ENCODE measurements around the gene KBTBD2.

KBTBD2 gene

DNA sequence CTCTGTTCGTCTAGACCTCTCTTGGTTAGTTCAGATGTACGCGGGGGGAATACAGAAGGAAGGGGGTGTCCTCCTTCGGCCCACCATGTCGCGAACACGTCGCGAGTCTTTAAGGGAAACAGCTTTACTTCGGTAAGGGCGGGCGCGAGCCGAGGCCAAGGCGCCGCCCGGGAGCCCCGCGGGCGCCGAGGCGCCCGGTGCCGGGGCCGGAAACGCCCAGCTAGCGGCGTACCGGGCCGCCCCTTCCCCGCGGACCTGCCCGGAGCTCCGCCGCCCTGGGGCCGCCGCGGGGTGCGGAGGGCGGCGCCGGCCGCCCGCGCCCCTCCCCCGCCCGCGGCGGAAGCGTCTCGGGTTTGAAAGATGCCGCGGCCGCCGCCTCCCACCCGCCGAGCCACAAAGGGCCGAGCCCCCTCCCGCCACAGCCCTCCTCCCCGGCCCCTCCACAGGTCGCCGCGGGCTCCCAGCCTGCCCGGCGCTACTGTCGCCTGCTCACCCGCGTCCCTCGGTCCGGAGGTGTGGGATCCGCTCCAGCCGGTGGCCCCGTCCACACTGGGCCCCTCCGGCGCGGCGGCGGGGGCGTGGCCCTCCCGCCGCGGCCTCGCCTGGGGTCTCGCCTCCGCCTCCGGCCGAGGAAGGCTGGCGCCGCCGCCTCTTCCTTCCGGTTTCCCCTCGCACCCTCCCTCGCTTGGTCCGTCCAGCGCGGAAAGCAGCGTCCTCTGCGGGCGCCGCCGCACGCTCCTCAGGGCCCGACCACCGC lies at the start of gene KBTBD2:
KBTBD2 (minus strand) TSS at position 718 of the 757 bp plus-strand sequence. CDS start 12,156 bp downstream, outside the sequence.
- Histone ChIP-seq H3K27ac (ENCODE audit: low read depth in 2 of 2, low read length in 2 of 2) (peak within 1 kb of the TSS; percentile 98 to 99), H3K4me3 (ENCODE audit: low read length in 2 of 2) (peak within 1 kb of the TSS; percentile 87 to 98), H3K36me3 (ENCODE audit: control insufficient read depth in 2 of 2, insufficient read depth in 2 of 2, low read length in 2 of 2) (no peaks in the 10 kb centered on the region), H3K27me3 (ENCODE audit: control insufficient read depth in 2 of 2, insufficient read depth in 2 of 2, low read length in 2 of 2) (no peaks in the 10 kb centered on the region), H3K9ac (ENCODE audit: low read depth in 1 of 2, low read length in 2 of 2) (peak within 1 kb of the TSS; percentile 94 to 98), H3K9me3 (ENCODE audit: control insufficient read depth in 2 of 2, low read length in 2 of 2) (no peaks in the 10 kb centered on the region), H3K4me1 (ENCODE audit: control insufficient read depth in 2 of 2, insufficient read depth in 2 of 2, low read length in 2 of 2) (peaks cover 25 to 27% of the 10 kb centered on the region in 2 donors)

DNA sequence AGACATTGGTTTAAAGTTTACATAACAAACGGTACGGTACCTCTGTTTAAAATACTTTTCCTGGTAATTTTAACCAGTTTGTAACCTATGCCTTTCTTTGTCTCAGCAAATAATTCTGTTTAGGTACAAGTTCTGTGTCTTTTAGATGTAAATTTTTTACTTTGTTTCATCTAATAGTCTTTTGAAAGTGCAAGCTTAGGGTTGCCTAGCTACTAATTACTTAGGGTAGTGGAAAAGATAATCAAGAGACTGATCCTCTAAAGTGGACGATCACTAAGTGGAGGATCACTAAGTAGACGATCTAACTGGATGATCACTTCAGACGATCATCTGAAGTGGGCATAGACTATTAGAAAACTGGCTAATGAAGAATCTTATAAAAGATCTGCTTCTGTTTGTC lies 49.6 kb upstream of the KBTBD2 start:
- Histone ChIP-seq H3K36me3 (ENCODE audit: control insufficient read depth in 2 of 2, insufficient read depth in 2 of 2, low read length in 2 of 2) (no peaks in the 10 kb centered on the region), H3K4me3 (ENCODE audit: low read length in 2 of 2) (peak overlapping the region; percentile 81 to 83), H3K27me3 (ENCODE audit: control insufficient read depth in 2 of 2, insufficient read depth in 2 of 2, low read length in 2 of 2) (no peaks in the 10 kb centered on the region), H3K27ac (ENCODE audit: low read depth in 2 of 2, low read length in 2 of 2) (peak overlapping the region in 1 of 2 donors; percentile 83), H3K4me1 (ENCODE audit: control insufficient read depth in 2 of 2, insufficient read depth in 2 of 2, low read length in 2 of 2) (peaks cover 17 to 23% of the 10 kb centered on the region in 2 donors), H3K9ac (ENCODE audit: low read depth in 1 of 2, low read length in 2 of 2) (peak overlapping the region; percentile 15 to 84), H3K9me3 (ENCODE audit: control insufficient read depth in 2 of 2, low read length in 2 of 2) (no peaks in the 10 kb centered on the region)

DNA sequence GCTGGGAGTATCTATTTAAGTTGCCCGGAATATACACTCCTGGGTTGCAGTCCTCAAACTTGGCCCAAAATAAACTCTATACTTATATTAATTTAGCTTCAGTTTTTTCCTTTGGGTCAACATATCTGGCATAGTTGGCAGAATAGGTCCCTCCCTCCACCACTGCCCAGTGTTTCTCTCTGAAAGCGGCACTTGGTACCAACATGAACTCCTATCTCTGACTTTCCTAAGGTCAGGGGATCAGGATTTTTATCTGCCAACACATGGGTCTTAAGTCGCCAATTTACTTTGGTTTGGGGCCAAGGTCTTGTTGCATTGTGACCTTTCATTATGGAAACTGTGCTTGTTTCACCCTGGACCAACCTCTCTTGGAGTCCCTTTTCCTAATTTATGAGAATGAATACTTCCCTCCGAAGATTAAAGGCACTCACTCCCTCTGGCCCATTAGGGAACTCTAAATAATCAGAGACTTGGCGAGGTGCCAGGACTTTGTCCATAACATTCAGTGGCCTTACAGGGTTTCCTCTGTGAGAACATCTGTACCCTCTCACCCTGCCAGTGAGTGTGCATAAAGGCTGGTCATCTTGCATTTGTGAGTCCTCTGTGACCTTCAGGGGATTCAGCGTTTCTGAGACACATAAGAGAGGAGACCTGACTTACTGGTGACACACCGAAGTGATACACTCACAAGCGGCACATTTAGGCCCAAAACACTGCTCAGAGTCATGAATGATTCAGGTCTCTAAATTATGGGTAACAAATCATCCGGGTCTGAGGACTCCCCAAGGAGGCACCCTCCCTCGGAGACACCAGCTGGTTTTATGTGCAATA lies 46.0 kb upstream of the KBTBD2 start:
- peaks cover 0 to 2% of the 10 kb centered on the region in 2 donors for H3K36me3 ChIP-seq (ENCODE audit: control insufficient read depth in 2 of 2, insufficient read depth in 2 of 2, low read length in 2 of 2)
- H3K4me3 ChIP-seq (ENCODE audit: low read length in 2 of 2), result no peak overlapping the region
- H3K27ac ChIP-seq (ENCODE audit: low read depth in 2 of 2, low read length in 2 of 2), result no peak overlapping the region
- peaks cover 17 to 21% of the 10 kb centered on the region in 2 donors for H3K4me1 ChIP-seq (ENCODE audit: control insufficient read depth in 2 of 2, insufficient read depth in 2 of 2, low read length in 2 of 2)
- H3K27me3 ChIP-seq (ENCODE audit: control insufficient read depth in 2 of 2, insufficient read depth in 2 of 2, low read length in 2 of 2), result no peaks in the 10 kb centered on the region
- H3K9me3 ChIP-seq (ENCODE audit: control insufficient read depth in 2 of 2, low read length in 2 of 2), result no peaks in the 10 kb centered on the region
- H3K9ac ChIP-seq (ENCODE audit: low read depth in 1 of 2, low read length in 2 of 2), result no peak overlapping the region

DNA sequence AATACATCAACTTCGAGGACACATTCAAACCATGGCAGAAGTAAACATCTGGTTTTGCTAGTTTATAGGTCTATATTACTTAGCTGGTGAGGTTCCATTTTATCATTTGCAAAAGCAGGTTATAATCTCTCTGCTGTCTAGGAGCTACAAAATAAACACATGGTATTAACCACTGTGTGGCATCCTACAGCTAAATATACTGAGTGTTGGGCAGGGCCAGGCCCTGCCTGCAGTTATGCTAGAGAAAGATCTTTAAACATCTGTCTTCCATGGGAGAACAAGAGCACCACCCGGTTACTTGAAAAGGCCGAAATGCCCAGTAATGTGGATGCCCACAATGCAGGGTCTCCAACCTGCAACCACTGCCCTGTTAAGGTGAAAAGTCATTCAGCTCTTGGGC lies 45.1 kb upstream of the KBTBD2 start:
- Histone ChIP-seq H3K27me3 (ENCODE audit: control insufficient read depth in 2 of 2, insufficient read depth in 2 of 2, low read length in 2 of 2) (no peaks in the 10 kb centered on the region), H3K4me1 (ENCODE audit: control insufficient read depth in 2 of 2, insufficient read depth in 2 of 2, low read length in 2 of 2) (peaks cover 14 to 17% of the 10 kb centered on the region in 2 donors), H3K27ac (ENCODE audit: low read depth in 2 of 2, low read length in 2 of 2) (no peak overlapping the region), H3K9ac (ENCODE audit: low read depth in 1 of 2, low read length in 2 of 2) (no peak overlapping the region), H3K4me3 (ENCODE audit: low read length in 2 of 2) (no peak overlapping the region), H3K36me3 (ENCODE audit: control insufficient read depth in 2 of 2, insufficient read depth in 2 of 2, low read length in 2 of 2) (peaks cover 2 to 4% of the 10 kb centered on the region in 2 donors), H3K9me3 (ENCODE audit: control insufficient read depth in 2 of 2, low read length in 2 of 2) (no peaks in the 10 kb centered on the region)

- Histone ChIP-seq H3K36me3 (ENCODE audit: control insufficient read depth in 2 of 2, insufficient read depth in 2 of 2, low read length in 2 of 2) (peaks cover 4 to 6% of the 10 kb centered on the region in 2 donors), H3K27me3 (ENCODE audit: control insufficient read depth in 2 of 2, insufficient read depth in 2 of 2, low read length in 2 of 2) (no peaks in the 10 kb centered on the region), H3K27ac (ENCODE audit: low read depth in 2 of 2, low read length in 2 of 2) (no peak overlapping the region), H3K4me1 (ENCODE audit: control insufficient read depth in 2 of 2, insufficient read depth in 2 of 2, low read length in 2 of 2) (peaks cover 8 to 11% of the 10 kb centered on the region in 2 donors), H3K9ac (ENCODE audit: low read depth in 1 of 2, low read length in 2 of 2) (no peak overlapping the region), H3K9me3 (ENCODE audit: control insufficient read depth in 2 of 2, low read length in 2 of 2) (no peaks in the 10 kb centered on the region), H3K4me3 (ENCODE audit: low read length in 2 of 2) (no peak overlapping the region)
Measured at GRCh38 chr7:32935558-32935957, 44.0 kb upstream of the KBTBD2 start.

DNA sequence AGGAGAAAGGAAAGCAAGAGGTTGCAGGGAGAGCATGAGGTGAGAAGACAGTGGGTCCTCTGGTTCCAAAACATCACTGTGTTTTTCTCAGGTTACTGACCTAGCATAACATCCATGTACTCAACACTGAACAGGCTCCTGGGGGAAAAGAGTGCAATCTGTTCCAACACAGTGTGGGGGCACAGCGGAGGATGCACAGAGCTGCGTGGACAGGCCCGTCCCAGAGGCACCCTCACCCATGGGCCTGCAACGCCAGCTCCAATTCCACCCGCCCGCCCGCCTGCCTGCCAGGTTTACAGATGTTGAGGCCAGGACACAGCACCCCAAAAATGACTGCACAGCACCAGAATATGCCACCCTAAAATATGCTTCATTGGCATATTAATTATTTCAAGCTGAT lies 38.8 kb upstream of the KBTBD2 start:
- no peak overlapping the region for H3K9ac ChIP-seq (ENCODE audit: low read depth in 1 of 2, low read length in 2 of 2)
- peaks cover 13 to 19% of the 10 kb centered on the region in 2 donors for H3K36me3 ChIP-seq (ENCODE audit: control insufficient read depth in 2 of 2, insufficient read depth in 2 of 2, low read length in 2 of 2)
- no peaks in the 10 kb centered on the region for H3K9me3 ChIP-seq (ENCODE audit: control insufficient read depth in 2 of 2, low read length in 2 of 2)
- no peaks in the 10 kb centered on the region for H3K27me3 ChIP-seq (ENCODE audit: control insufficient read depth in 2 of 2, insufficient read depth in 2 of 2, low read length in 2 of 2)
- no peaks in the 10 kb centered on the region for H3K4me1 ChIP-seq (ENCODE audit: control insufficient read depth in 2 of 2, insufficient read depth in 2 of 2, low read length in 2 of 2)
- H3K27ac ChIP-seq (ENCODE audit: low read depth in 2 of 2, low read length in 2 of 2), result no peak overlapping the region
- no peak overlapping the region for H3K4me3 ChIP-seq (ENCODE audit: low read length in 2 of 2)

DNA sequence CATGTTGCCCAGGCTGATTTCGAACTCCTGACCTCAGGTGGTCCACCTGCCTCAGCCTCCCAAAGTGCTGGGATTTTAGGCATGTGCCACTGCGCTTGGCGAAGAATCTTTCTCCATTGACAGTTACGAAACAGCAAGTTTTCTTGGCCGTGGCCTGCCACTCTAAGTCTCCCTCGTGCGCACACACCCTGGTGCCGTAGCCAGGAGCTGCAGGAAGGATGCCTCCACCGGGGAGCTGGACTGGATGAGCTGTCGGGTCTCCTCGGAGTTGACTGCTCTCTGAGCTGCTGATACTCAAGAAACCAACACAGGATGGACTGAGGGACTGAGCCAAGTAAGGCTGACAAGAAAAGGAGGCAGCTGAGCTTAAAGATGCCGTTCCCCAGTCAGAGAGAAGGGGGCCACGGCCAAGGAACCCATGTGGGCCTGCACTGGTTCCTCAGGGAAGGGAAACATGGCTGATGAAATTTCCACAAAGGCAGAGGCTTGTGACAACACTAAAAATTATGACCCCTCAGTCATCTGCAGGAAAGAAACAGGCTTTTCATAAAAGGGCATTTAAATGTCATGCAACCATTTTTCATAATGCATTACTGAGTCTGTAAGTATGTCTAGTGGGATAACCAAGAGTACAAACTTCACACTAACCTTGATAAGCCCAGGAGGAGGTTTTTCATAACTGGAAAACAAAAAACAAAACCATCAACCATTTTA lies 38.0 kb upstream of the KBTBD2 start:
- H3K4me1 ChIP-seq (ENCODE audit: control insufficient read depth in 2 of 2, insufficient read depth in 2 of 2, low read length in 2 of 2), result no peaks in the 10 kb centered on the region
- H3K9me3 ChIP-seq (ENCODE audit: control insufficient read depth in 2 of 2, low read length in 2 of 2), result no peaks in the 10 kb centered on the region
- H3K4me3 ChIP-seq (ENCODE audit: low read length in 2 of 2), result no peak overlapping the region
- H3K27me3 ChIP-seq (ENCODE audit: control insufficient read depth in 2 of 2, insufficient read depth in 2 of 2, low read length in 2 of 2), result no peaks in the 10 kb centered on the region
- peaks cover 13 to 19% of the 10 kb centered on the region in 2 donors for H3K36me3 ChIP-seq (ENCODE audit: control insufficient read depth in 2 of 2, insufficient read depth in 2 of 2, low read length in 2 of 2)
- no peak overlapping the region for H3K27ac ChIP-seq (ENCODE audit: low read depth in 2 of 2, low read length in 2 of 2)
- no peak overlapping the region for H3K9ac ChIP-seq (ENCODE audit: low read depth in 1 of 2, low read length in 2 of 2)

DNA sequence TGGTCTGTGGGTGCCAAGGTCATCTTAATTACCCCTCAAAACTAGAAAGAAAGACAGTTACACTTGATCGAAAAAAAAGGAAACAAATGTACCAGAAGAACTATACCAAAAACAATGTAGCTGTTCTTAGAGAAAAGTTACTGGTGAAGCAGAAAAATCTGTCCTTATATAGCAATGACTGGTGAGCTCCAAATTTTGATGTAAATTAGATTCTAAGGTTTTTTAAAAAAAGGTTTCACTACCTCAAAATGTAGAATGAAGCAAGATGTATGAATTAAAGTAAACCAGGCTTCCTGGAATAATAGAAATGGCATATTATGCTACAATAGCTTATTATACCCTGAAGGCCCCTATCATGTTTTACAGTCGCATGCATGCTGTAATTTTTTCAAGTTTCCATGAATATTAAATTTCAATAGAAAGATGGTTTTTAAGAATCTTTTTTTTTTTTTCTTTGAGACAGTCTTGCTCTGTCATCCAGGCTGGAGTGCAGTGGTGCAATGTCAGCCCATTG lies 37.3 kb upstream of the KBTBD2 start:
- no peak overlapping the region for H3K4me3 ChIP-seq (ENCODE audit: low read length in 2 of 2)
- H3K9me3 ChIP-seq (ENCODE audit: control insufficient read depth in 2 of 2, low read length in 2 of 2), result no peaks in the 10 kb centered on the region
- peaks cover 13 to 19% of the 10 kb centered on the region in 2 donors for H3K36me3 ChIP-seq (ENCODE audit: control insufficient read depth in 2 of 2, insufficient read depth in 2 of 2, low read length in 2 of 2)
- no peaks in the 10 kb centered on the region for H3K4me1 ChIP-seq (ENCODE audit: control insufficient read depth in 2 of 2, insufficient read depth in 2 of 2, low read length in 2 of 2)
- no peaks in the 10 kb centered on the region for H3K27me3 ChIP-seq (ENCODE audit: control insufficient read depth in 2 of 2, insufficient read depth in 2 of 2, low read length in 2 of 2)
- H3K27ac ChIP-seq (ENCODE audit: low read depth in 2 of 2, low read length in 2 of 2), result no peak overlapping the region
- no peak overlapping the region for H3K9ac ChIP-seq (ENCODE audit: low read depth in 1 of 2, low read length in 2 of 2)

DNA sequence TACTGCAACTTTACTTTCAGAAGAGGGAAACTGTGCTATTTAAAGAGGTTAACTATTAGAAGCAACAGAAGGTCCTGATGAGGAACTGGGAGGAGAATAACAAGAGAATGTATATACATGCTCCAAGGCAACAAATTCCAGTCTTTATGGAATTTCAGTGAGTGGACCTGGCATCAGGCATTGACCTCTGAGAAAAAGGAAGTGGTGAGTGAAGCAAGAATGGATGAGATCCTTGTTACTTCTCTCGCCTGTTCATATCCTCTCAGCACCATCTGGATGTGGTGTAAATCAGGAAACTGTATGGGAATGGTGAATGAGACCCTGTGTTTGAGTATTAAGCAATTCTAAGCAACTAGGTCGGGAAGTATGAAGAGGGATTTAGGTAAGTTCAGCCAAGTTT lies 30.3 kb upstream of the KBTBD2 start:
- Histone ChIP-seq H3K9ac (ENCODE audit: low read depth in 1 of 2, low read length in 2 of 2) (no peak overlapping the region), H3K27ac (ENCODE audit: low read depth in 2 of 2, low read length in 2 of 2) (no peak overlapping the region), H3K27me3 (ENCODE audit: control insufficient read depth in 2 of 2, insufficient read depth in 2 of 2, low read length in 2 of 2) (no peaks in the 10 kb centered on the region), H3K9me3 (ENCODE audit: control insufficient read depth in 2 of 2, low read length in 2 of 2) (no peaks in the 10 kb centered on the region), H3K36me3 (ENCODE audit: control insufficient read depth in 2 of 2, insufficient read depth in 2 of 2, low read length in 2 of 2) (peaks cover 4 to 12% of the 10 kb centered on the region in 2 donors), H3K4me3 (ENCODE audit: low read length in 2 of 2) (no peak overlapping the region), H3K4me1 (ENCODE audit: control insufficient read depth in 2 of 2, insufficient read depth in 2 of 2, low read length in 2 of 2) (no peaks in the 10 kb centered on the region)
